GM12873 (cell line): ENCODE data around the gene COG1.

Experiments
- TF ChIP-seq, protein P1 (sequence below): IDR thresholded peaks from 2 replicates; pipeline ENCODE4 v1.5.1; 2012; ENCODE audit warnings: low read depth, mild to moderate bottlenecking, moderate library complexity, low read length, control low read depth; ENCODE audit not compliant: insufficient read depth; ENCODE audit errors: missing control alignments

Gene COG1

DNA sequence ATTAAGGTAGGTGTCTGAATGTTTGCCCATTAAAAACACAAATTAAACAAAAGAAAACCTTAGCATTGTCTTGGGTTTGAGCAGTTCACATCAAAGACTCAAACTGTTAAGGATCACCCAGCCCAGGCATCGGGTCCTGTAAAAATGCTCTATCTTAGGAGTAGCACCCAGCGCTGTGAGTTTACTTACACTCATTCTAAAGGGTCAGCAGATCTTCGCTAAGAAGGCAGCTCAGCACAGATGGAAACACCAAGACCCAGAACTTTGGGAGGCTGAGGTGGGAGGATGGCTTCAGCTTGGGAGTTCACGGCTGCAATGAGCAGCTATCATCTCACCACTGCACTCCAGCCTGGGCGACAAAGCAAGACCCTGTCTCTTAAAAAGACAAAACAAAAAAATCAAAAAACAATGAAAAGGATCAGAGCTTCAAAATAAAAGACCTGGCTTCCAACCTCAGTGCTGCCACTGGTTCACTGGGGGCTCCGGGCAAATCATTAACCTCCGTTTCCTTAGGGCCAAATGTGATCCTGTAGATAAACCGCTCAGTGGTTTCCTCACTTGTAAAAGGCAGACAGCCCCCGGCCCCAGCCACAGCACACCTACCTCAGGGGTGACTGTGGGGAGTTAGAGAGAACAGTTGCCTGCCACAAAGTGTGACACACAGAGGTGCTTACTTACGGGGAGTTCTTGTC lies 11.1 kb downstream of the COG1 start:
- TF ChIP-seq, protein P1, sequence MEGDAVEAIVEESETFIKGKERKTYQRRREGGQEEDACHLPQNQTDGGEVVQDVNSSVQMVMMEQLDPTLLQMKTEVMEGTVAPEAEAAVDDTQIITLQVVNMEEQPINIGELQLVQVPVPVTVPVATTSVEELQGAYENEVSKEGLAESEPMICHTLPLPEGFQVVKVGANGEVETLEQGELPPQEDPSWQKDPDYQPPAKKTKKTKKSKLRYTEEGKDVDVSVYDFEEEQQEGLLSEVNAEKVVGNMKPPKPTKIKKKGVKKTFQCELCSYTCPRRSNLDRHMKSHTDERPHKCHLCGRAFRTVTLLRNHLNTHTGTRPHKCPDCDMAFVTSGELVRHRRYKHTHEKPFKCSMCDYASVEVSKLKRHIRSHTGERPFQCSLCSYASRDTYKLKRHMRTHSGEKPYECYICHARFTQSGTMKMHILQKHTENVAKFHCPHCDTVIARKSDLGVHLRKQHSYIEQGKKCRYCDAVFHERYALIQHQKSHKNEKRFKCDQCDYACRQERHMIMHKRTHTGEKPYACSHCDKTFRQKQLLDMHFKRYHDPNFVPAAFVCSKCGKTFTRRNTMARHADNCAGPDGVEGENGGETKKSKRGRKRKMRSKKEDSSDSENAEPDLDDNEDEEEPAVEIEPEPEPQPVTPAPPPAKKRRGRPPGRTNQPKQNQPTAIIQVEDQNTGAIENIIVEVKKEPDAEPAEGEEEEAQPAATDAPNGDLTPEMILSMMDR, result no peak

DNA sequence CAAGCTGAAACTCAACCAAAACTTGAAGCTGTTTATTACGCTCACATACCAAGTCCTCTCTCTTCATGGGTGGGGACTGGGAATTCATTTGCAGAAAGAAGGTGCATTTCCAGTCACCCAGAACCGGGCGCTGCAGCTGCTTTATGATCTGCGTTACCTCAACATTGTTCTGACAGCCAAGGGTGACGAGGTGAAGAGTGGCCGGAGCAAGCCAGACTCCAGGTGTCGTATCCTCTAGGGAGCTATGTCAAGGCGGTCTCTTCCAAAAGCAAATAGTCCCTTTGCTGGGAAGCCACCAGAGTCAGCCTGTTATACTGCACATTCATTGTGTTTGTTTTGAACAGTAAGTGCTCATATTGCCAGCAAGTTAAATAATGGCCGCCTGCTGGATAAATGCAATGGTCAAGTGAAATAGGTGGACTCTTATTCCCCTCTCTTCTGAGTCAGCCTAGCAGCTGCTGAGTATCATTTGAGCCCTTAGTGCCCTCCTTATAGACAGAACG lies 12.7 kb downstream of the COG1 start:
- TF ChIP-seq, protein P1, result no peak

DNA sequence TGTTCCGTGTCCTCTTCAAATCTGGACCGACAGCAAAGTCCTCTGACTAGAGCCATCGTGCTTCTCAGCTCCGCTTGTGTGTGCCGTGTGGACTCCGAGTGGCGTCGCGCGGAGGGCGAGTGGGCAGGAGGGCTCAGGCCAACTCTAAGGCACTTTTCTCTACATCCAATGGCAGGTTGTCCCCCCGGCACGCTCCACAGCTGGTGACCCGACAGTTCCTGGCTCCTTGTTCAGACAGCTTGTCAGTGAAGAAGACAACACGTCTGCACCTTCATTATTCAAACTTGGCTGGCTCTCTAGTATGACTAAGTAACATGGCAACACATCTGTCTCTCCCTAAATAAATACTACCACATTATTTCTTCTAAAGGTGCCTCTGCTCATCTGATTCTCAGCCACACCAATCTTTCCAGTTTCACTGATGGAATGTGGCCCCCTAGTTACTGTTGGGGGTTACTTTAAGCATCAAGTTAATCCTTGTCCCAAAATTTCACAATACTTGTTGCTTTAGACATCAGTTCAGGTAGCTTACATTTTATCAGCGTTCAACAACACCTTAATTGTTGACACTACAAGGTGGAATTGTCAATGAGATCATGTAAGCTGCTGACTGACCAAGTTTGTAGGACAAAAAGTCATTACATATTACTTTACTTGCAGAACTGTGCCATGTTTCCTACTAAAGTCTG lies 15.4 kb downstream of the COG1 start:
- TF ChIP-seq, protein P1, result no peak

DNA sequence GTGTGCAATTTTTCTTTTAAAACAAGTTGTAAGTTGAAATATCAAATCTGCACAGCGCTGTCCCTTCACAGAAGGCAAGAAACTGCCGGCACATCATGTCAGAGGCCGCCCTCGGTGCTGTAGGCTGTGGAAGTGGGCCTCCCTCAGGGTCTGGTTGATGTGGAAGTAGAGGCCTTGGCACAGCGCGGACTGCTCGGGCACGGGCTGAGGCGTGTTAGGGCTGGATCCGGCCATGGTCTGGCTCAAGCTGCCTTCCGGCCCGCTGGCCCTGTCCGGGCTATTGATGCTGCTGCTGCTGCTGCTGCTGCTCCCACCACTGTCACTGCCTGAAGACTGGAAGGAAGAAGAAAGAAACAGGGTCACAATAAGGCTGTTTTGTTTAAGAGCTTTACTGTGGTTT lies 16.6 kb downstream of the COG1 start:
- TF ChIP-seq, protein P1, result no peak

DNA sequence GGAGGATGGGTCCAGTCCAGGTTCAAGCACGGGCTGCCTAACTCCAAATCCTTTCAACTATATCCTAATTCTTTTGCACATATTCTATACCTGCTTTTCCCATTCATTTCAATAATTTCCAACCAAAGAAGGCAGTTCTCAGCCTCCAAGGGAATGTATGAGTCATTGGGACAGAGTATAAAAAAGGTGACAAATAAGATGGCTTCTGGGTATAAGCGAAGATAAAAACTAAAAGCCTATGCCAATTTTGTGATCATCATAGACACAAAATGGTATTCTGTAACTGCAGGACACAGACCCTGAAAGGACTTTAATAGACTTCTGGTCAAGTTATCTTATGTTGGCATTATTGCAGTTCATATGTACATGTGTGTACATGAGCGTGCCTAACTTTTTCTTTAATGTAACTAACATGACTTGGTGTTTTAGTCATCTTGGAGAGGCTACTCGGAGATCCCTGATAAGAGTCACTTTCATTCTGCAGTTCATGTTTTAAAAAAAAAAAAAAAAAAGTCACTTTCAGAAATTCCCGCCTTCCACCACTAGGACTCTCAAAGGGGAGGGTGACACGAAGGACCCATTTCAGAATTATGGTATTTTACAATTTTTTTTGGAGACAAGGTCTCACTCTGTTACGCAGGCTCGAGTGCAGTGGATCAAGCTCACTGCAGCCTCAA lies 17.3 kb downstream of the COG1 start:
- TF ChIP-seq, protein P1, result peak; percentile 30

DNA sequence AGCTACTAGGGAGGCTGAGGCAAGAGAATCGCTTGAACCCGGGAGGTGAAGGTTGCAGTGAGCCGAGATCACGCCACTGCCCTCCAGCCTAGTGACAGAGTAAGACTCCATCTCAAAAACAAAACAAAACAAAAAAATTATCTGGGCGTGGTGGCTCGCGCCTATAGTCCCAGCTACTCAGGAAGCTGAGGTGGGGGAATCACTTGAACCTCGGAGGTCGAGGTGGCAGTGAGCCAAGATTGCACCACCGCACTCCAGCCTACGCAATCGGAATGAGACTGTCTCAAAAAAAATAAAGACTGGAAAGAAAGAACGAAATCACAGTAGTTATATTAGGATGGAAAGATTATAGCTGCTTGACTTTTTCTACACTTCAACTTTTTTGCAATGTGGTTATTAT lies 18.9 kb downstream of the COG1 start:
- TF ChIP-seq, protein P1, result no peak

DNA sequence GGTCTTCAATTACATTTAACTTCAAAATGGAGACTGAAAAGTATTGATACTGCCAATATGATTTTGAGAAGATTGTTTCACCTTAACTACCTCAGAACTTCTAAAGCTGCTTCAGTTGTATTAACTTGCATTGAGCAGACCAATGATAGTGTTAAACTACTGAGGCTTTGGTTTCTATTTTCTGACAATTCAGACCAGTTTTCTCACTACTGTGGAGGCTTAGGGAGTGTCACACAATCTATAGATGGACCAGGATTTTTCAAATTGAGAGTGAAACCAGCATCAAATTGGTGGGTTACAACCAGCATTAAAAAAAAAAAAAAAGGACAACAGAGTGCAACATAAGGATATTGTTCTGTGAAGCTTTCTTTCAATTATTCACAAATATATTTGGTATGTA lies 21.2 kb downstream of the COG1 start:
- TF ChIP-seq, protein P1, result no peak
